Endothelial cell (in vitro differentiated cells): Measurements from ENCODE around the gene SLC27A3. TPM values are rescaled to one million over a fixed set of nuclear protein-coding genes. Genes with fewer than 3 reads are reported as not detected.
A peak's percentile ranks its signal among the peaks of the same experiment; 100 is the strongest.

Experiments
- DNase-seq: peaks from one replicate; pipeline ENCODE4 v3.0.0; 2021; ENCODE audit warnings: low spot score
- H3K27ac Mint-ChIP-seq: one replicate; pipeline ENCODE4 v1.8.0; 2021; ENCODE audit warnings: mixed read lengths, inconsistent platforms; ENCODE audit not compliant: unreplicated experiment
- H3K27me3 Mint-ChIP-seq: one replicate; pipeline ENCODE4 v1.8.0; 2021; ENCODE audit warnings: mild to moderate bottlenecking, moderate library complexity, mixed read lengths, inconsistent platforms; ENCODE audit not compliant: unreplicated experiment
- H3K36me3 Mint-ChIP-seq: one replicate; pipeline ENCODE4 v1.8.0; 2021; ENCODE audit warnings: mild to moderate bottlenecking, low read depth, mixed read lengths, inconsistent platforms; ENCODE audit not compliant: unreplicated experiment
- H3K4me1 Mint-ChIP-seq: one replicate; pipeline ENCODE4 v1.8.0; 2021; ENCODE audit warnings: mild to moderate bottlenecking, mixed read lengths, inconsistent platforms; ENCODE audit not compliant: unreplicated experiment
- H3K4me3 Mint-ChIP-seq: one replicate; pipeline ENCODE4 v1.8.0; 2021; ENCODE audit warnings: mild to moderate bottlenecking, mixed read lengths, inconsistent platforms; ENCODE audit not compliant: unreplicated experiment
- H3K9me3 Mint-ChIP-seq: one replicate; pipeline ENCODE4 v1.8.0; 2021; ENCODE audit warnings: mixed read lengths, inconsistent platforms; ENCODE audit not compliant: unreplicated experiment
- CTCF ChIP-seq: fragments of 200-600 bp; sonication (generic); IDR thresholded peaks from one replicate; pipeline ENCODE4 v1.5.0; 2021; ENCODE audit warnings: antibody characterized with exemption; ENCODE audit not compliant: unreplicated experiment
- total RNA-seq: library from RNA; stranded (reverse); fragmentation: NEBNext Ultra II Directional; extraction: Animal tissue kit (Norgen Biotek cat#: 25700); gene quantifications from one replicate; pipeline ENCODE4 v1.2.1, GENCODE V29; 2021; ENCODE audit not compliant: unreplicated experiment

Gene SLC27A3
- total RNA-seq, 1 donor from 2014 or later: 72.7 TPM

GRCh38 chr1:153792631-153793041 lies 17.4 kb downstream of the SLC27A3 start:
- no peak for DNase-seq
- Mint-ChIP-seq H3K9me3 (no peaks in the 10 kb centered on the region), H3K27ac (no peak overlapping the region), H3K4me3 (no peak overlapping the region), H3K36me3 (no peaks in the 10 kb centered on the region), H3K4me1 (peaks cover 15% of the 10 kb centered on the region), H3K27me3 (peaks cover 4% of the 10 kb centered on the region)
- no peak for TF ChIP-seq CTCF

GRCh38 chr1:153793261-153793972 lies 18.2 kb downstream of the SLC27A3 start:
- no peak for DNase-seq
- H3K27ac Mint-ChIP-seq: no peak overlapping the region
- peaks cover 4% of the 10 kb centered on the region for H3K27me3 Mint-ChIP-seq
- H3K9me3 Mint-ChIP-seq: no peaks in the 10 kb centered on the region
- no peak overlapping the region for H3K4me3 Mint-ChIP-seq
- TF ChIP-seq CTCF: no peak
- no peaks in the 10 kb centered on the region for H3K36me3 Mint-ChIP-seq
- H3K4me1 Mint-ChIP-seq: peaks cover 15% of the 10 kb centered on the region

- H3K36me3 Mint-ChIP-seq: peaks cover 4% of the 10 kb centered on the region
- peaks cover 13% of the 10 kb centered on the region for H3K4me1 Mint-ChIP-seq
- no peak for DNase-seq
- H3K9me3 Mint-ChIP-seq: no peaks in the 10 kb centered on the region
- no peak overlapping the region for H3K4me3 Mint-ChIP-seq
- H3K27me3 Mint-ChIP-seq: peaks cover 4% of the 10 kb centered on the region
- TF ChIP-seq CTCF: no peak
- H3K27ac Mint-ChIP-seq: no peak overlapping the region
Observed at GRCh38 chr1:153793973-153794615, 18.9 kb downstream of the SLC27A3 start.

GRCh38 chr1:153794624-153795329 lies 19.6 kb downstream of the SLC27A3 start:
- H3K36me3 Mint-ChIP-seq: peaks cover 4% of the 10 kb centered on the region
- TF ChIP-seq CTCF: no peak
- H3K27me3 Mint-ChIP-seq: peaks cover 4% of the 10 kb centered on the region
- H3K4me1 Mint-ChIP-seq: peaks cover 13% of the 10 kb centered on the region
- no peak for DNase-seq
- H3K27ac Mint-ChIP-seq: peak overlapping the region; percentile 74
- peak overlapping the region; percentile 24 for H3K4me3 Mint-ChIP-seq
- H3K9me3 Mint-ChIP-seq: no peaks in the 10 kb centered on the region
